GM06990 (cell line): Measurements from ENCODE around the gene INPP5E.

Source experiments
- DNase-seq: peaks from one replicate; pipeline ENCODE4 v3.0.0-alpha.2; 2011; ENCODE audit not compliant: insufficient read length; ENCODE audit errors: extremely low read depth
- H3K27me3 ChIP-seq: replicated peaks from 2 replicates; pipeline ENCODE4 v1.6.0; 2011; ENCODE audit warnings: low read length; ENCODE audit not compliant: control insufficient read depth, insufficient read depth
- H3K36me3 ChIP-seq: 2 replicates; pipeline ENCODE4 v1.5.1; 2011; ENCODE audit warnings: low read length; ENCODE audit not compliant: control insufficient read depth, insufficient read depth
- H3K4me3 ChIP-seq: replicated peaks from 2 replicates; pipeline ENCODE4 v1.5.1; 2011; ENCODE audit warnings: low read depth, mild to moderate bottlenecking, control low read depth, low read length
- TF ChIP-seq, protein P1 (sequence below): IDR thresholded peaks from 2 replicates; pipeline ENCODE4 v1.5.1; 2011; ENCODE audit warnings: low read length, control low read depth, mild to moderate bottlenecking, inconsistent platforms; ENCODE audit not compliant: insufficient read depth, poor library complexity, severe bottlenecking

Gene INPP5E

DNA sequence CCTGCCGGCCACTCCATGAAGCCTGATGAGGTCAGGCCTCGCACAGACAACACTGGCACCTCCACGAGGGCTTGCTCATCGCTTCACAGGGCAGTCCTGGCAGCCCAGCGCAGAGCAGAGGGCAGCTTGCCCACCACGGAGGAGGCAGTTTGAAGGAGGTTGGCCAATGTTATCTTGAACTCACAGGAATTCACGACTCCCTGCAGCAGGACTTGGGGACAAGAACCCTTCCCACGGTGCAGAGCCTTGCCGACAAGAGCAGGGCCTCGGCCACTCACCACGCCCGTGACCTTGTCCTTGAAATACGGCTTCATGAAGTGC, 44.7 kb downstream of the INPP5E start:
- Histone ChIP-seq H3K4me3 (no peak overlapping the region), H3K36me3 (peaks cover 51% of the 10 kb centered on the region), H3K27me3 (no peaks in the 10 kb centered on the region)
- DNase-seq, result no peak
- TF ChIP-seq, protein P1, sequence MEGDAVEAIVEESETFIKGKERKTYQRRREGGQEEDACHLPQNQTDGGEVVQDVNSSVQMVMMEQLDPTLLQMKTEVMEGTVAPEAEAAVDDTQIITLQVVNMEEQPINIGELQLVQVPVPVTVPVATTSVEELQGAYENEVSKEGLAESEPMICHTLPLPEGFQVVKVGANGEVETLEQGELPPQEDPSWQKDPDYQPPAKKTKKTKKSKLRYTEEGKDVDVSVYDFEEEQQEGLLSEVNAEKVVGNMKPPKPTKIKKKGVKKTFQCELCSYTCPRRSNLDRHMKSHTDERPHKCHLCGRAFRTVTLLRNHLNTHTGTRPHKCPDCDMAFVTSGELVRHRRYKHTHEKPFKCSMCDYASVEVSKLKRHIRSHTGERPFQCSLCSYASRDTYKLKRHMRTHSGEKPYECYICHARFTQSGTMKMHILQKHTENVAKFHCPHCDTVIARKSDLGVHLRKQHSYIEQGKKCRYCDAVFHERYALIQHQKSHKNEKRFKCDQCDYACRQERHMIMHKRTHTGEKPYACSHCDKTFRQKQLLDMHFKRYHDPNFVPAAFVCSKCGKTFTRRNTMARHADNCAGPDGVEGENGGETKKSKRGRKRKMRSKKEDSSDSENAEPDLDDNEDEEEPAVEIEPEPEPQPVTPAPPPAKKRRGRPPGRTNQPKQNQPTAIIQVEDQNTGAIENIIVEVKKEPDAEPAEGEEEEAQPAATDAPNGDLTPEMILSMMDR, result no peak

DNA sequence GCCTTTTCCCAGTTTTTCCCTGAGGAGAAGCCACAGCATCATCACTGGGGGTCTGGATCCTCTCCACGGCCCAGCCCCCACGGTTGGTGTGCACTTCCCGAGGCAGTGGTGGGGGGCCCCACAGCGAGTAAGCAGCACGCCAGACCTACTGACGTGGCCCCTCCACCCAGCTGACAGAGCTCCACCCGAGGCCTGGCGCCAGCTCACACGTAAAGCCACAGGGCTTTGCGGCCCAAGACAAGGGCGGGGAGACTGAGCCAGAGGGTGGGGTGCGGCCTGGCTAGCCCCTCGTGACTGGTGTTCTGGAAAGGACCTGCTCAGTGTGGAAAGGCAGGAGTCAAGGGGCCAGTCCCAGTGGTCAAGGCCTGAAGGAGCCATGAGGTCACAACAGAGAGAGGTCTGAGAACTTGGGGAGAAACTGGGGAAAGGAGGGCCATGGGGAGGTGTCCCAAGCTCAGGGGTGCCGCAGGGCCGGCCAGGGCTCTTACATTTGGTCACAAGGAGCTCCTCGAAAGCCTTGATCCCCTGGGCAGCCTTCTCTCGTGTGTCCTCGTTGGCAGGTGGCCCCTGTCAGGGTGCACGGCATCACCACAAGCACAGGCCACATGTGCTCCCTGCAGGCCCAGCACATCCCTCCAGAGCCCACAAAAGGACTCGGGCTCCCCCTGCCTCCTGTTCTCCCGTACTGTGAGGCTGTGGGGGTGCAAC, 45.2 kb downstream of the INPP5E start:
- DNase-seq, result no peak
- peaks cover 52% of the 10 kb centered on the region for H3K36me3 ChIP-seq
- H3K27me3 ChIP-seq, result no peaks in the 10 kb centered on the region
- TF ChIP-seq, protein P1, result no peak
- H3K4me3 ChIP-seq, result no peak overlapping the region

DNA sequence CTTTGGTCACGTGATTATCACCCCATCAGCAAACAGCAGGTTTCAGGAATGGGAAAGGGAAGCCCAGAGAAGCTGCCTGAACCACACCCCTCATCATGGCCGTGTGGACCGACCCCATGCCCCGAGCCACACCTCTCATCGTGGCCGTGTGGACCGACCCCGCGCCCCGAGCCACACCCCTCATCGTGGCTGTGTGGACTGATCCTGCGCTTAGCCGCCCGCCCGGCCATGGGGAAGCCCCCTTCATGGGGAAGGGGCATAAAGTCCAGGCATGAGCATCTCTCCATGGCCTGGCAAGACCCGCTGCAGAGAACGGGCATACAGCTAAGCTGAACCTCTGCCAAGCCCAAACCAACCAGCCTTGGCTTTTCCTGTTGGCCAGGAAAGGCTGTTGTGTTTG, 46.1 kb downstream of the INPP5E start:
- Histone ChIP-seq H3K4me3 (no peak overlapping the region), H3K36me3 (peaks cover 59% of the 10 kb centered on the region), H3K27me3 (no peaks in the 10 kb centered on the region)
- TF ChIP-seq, protein P1, result no peak
- no peak for DNase-seq

DNA sequence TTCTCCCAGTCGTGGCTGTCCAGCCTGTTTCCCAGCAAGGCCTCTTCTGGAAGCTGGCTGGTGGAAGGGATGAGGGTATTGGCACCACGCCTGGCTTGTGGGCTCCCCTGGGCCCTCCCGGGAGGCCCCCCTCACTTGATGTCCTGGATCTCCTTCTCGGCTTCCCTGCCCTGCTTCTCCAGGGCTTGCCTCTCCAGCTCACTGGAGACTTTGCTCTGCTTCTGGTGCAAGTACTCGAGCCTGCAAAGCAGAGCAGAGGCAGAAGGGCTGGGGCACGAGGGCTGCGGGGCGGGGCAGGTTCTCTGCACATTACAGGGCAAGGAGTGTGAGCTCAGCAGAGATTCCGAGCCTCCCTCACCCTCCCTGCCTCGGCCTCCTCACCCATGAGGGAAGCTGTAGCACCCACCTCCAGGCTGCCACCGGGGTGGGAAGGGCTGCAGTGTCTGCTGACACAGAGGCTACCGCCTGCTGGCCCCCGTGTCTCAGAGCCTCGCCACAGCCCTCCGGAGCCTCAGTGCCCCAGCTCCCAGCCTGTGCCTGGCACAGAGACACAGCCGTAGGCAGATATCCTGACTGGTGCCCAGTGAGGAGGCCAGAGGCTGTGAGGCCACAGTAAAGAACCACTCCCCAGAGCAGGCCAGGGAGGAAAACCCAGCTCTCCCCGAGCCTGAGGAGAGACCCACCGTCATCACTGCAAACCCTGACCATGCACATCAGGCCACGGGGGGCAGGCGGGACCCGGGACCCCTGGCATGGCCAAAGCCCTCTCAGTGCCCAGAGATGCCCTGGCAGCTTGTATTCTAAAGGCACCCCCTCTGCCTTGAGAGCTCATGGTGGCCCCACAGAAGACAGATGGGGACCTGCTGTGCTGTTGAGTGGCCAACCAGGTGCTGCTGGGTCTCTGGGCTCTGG, 46.9 kb downstream of the INPP5E start:
- no peaks in the 10 kb centered on the region for H3K27me3 ChIP-seq
- no peak for DNase-seq
- TF ChIP-seq, protein P1, result no peak
- no peak overlapping the region for H3K4me3 ChIP-seq
- H3K36me3 ChIP-seq, result peaks cover 59% of the 10 kb centered on the region

DNA sequence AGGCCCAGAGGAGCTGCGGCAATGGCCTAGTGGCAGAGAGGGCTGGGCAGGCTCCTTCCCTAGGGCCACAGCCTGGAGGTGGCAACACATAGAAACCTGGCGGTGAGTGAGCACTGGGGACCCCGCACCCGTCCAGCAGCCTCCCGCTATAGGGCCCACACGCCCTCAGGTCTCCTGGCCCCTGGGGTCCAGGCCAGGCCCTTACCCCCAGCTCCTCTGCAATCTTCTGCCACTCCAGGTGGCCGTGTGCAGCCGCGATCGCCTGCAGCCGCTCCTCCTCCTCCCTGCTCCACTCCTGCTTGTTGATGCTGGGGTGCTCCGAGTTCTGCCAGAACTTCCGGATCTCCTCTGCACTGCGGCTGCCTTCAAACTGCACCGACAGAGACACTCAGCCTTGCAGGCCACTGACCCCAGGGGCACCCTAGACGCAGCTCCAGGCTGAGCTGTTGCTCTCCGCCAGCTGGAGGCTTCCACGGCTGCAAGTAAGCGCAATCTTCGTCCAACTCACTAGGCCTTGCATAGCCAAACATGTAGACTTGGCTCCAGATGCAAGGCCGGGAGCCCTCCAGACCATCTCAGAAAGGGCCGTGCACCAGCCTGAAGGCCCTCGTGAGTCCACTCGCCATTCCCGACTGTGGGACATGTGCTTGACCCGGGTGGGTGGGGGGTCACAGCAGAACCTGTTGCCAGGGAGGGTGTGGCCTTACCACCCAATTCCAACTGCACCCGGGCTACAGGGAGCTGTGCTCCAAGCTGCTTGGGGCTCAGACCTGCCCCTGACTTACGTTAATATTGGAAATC, 47.7 kb downstream of the INPP5E start:
- H3K4me3 ChIP-seq, result no peak overlapping the region
- H3K27me3 ChIP-seq, result no peaks in the 10 kb centered on the region
- TF ChIP-seq, protein P1, result no peak
- no peak for DNase-seq
- peaks cover 61% of the 10 kb centered on the region for H3K36me3 ChIP-seq
